BLaER1 treated with 17β-estradiol and CSF1 and Interleukin-3, amounts not matched to agents 10 nM and 100 nM (cell line): Measurements from ENCODE around the gene OR4K13.

ENCODE experiments used
- H3K27ac ChIP-seq, 11 experiments: shearing (Covaris generic); formaldehyde crosslinking; 2 replicates each; pipeline ENCODE4 v1.8.1; 2022
- H3K27me3 ChIP-seq, 11 experiments: shearing (Covaris generic); formaldehyde crosslinking; 2 replicates each; pipeline ENCODE4 v1.8.1; 2022
- H3K36me3 ChIP-seq, 11 experiments: shearing (Covaris generic); formaldehyde crosslinking; 2 replicates each; pipeline ENCODE4 v1.8.1; 2022
- H3K4me1 ChIP-seq, 10 experiments: shearing (Covaris generic); formaldehyde crosslinking; 2 replicates each; pipeline ENCODE4 v1.8.1; 2022
- H3K4me2 ChIP-seq, 11 experiments: shearing (Covaris generic); formaldehyde crosslinking; 2 replicates each; pipeline ENCODE4 v1.8.1; 2022
- H3K4me3 ChIP-seq, 10 experiments: shearing (Covaris generic); formaldehyde crosslinking; 2 replicates each; pipeline ENCODE4 v1.8.1; 2022
- H3K9ac ChIP-seq, 11 experiments: shearing (Covaris generic); formaldehyde crosslinking; 2 replicates each; pipeline ENCODE4 v1.8.1; 2022
- H3K9me3 ChIP-seq, 11 experiments: shearing (Covaris generic); formaldehyde crosslinking; replicated peaks in 1 of 11; 2 replicates each; pipeline ENCODE4 v1.8.1; 2022
- H4K20me1 ChIP-seq, 11 experiments: shearing (Covaris generic); formaldehyde crosslinking; 2 replicates each; pipeline ENCODE4 v1.8.1; 2022
- Cebpa-rat ChIP-seq, 11 experiments: shearing (Covaris generic); IDR thresholded peaks; 2 replicates each; pipeline ENCODE4 v1.8.1; 2022

The OR4K13 gene

GRCh38 chr14:19993438-19993837 lies 42.4 kb downstream of the OR4K13 start:
- H3K27ac ChIP-seq = no peak overlapping the region
- no peaks in the 10 kb centered on the region for H4K20me1 ChIP-seq
- H3K9ac ChIP-seq = no peak overlapping the region
- H3K27me3 ChIP-seq = no peaks in the 10 kb centered on the region
- peaks cover 0 to 13% (median 3%) of the 10 kb centered on the region in 11 experiments; a peak in 9 of 22 replicates for H3K9me3 ChIP-seq
- no peaks in the 10 kb centered on the region for H3K4me1 ChIP-seq
- TF ChIP-seq Cebpa-rat (IDR thresholded peaks at IDR 0.05) = no peak
- no peak overlapping the region for H3K4me2 ChIP-seq
- H3K4me3 ChIP-seq = no peak overlapping the region
- H3K36me3 ChIP-seq = no peaks in the 10 kb centered on the region
